Prostate gland (tissue), 2 donors: ENCODE data around the gene TCF4.

Experiments
- POLR2A ChIP-seq: fragments of 450-650 bp; IDR thresholded peaks from one replicate; pipeline ENCODE4 v1.6.1; 2016; ENCODE audit warnings: antibody characterized with exemption, mild to moderate bottlenecking
- TF ChIP-seq, protein P1 (sequence below), 4 experiments: fragments of 200-600 bp in 2 of 4; fragments of 450-650 bp in 2 of 4; sonication (generic) in 2 of 4; IDR thresholded peaks; 1 replicate in 3 of 4; 2 replicates in 1 of 4; pipeline ENCODE4 v1.5.1; 2016 to 2019; ENCODE audit warnings: antibody characterized with exemption in 4 of 4, mild to moderate bottlenecking in 2 of 4, moderate library complexity in 2 of 4

DNA sequence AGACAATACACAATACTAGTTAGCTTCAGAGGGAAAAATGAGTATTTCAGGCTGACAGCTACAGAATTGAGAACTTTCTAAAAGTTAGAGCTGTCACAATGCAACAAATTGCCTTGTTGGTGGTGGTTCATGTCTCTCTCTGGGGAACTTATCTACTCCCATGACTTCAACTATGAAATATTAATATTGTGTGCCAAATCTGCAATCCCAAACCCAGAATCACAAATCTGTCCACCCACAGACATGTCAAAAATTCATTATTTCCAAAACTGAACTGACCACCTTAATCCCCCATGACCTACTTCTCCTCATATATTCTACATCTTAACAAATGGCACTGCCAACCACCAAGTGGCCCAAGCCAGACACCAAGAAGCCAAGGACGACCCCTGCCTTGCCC lies 143.5 kb downstream of the TCF4 start:
- TF ChIP-seq, protein P1, sequence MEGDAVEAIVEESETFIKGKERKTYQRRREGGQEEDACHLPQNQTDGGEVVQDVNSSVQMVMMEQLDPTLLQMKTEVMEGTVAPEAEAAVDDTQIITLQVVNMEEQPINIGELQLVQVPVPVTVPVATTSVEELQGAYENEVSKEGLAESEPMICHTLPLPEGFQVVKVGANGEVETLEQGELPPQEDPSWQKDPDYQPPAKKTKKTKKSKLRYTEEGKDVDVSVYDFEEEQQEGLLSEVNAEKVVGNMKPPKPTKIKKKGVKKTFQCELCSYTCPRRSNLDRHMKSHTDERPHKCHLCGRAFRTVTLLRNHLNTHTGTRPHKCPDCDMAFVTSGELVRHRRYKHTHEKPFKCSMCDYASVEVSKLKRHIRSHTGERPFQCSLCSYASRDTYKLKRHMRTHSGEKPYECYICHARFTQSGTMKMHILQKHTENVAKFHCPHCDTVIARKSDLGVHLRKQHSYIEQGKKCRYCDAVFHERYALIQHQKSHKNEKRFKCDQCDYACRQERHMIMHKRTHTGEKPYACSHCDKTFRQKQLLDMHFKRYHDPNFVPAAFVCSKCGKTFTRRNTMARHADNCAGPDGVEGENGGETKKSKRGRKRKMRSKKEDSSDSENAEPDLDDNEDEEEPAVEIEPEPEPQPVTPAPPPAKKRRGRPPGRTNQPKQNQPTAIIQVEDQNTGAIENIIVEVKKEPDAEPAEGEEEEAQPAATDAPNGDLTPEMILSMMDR (IDR thresholded peaks at IDR 0.05), result no peak
- TF ChIP-seq POLR2A, result no peak
